SK-N-SH treated with all-trans-retinoic acid at 6 μM for 48 hours (cell line): Measurements from ENCODE around the gene TMEM45B.

ENCODE experiments used
- ARNTL ChIP-seq: fragments of 450-650 bp; formaldehyde crosslinking; IDR thresholded peaks from 2 replicates; pipeline ENCODE4 v1.5.0; 2020; ENCODE audit warnings: low read depth, mild to moderate bottlenecking, moderate library complexity, borderline replicate concordance
- BACH2 ChIP-seq: fragments of 250-450 bp; sonication (Bioruptor Pico); IDR thresholded peaks from 2 replicates; pipeline ENCODE4 v1.9.0; 2021; ENCODE audit warnings: mild to moderate bottlenecking, borderline replicate concordance
- CREB5 ChIP-seq: fragments of 250-450 bp; sonication (Bioruptor Pico); IDR thresholded peaks from 2 replicates; pipeline ENCODE4 v1.5.1; 2020; ENCODE audit warnings: low read depth, mild to moderate bottlenecking, moderate library complexity
- ISL1 ChIP-seq: fragments of 250-450 bp; sonication (Bioruptor Pico); IDR thresholded peaks from 2 replicates; pipeline ENCODE4 v2.1.2; 2022; ENCODE audit warnings: mild to moderate bottlenecking, moderate library complexity
- RARB ChIP-seq: fragments of 250-450 bp; sonication (Bioruptor Pico); IDR thresholded peaks from 2 replicates; pipeline ENCODE4 v1.8.0; 2021; ENCODE audit warnings: mild to moderate bottlenecking, moderate library complexity
- SNAI2 ChIP-seq: fragments of 250-450 bp; sonication (Bioruptor Pico); IDR thresholded peaks from 2 replicates; pipeline ENCODE4 v1.5.0; 2020; ENCODE audit warnings: mild to moderate bottlenecking, moderate library complexity
- TCF4 ChIP-seq: fragments of 250-450 bp; sonication (Bioruptor Pico); IDR thresholded peaks from 2 replicates; pipeline ENCODE4 v1.8.0; 2021; ENCODE audit warnings: mild to moderate bottlenecking, moderate library complexity, borderline replicate concordance
- ZFP3 ChIP-seq: fragments of 250-450 bp; sonication (Bioruptor Pico); IDR thresholded peaks from 2 replicates; pipeline ENCODE4 v1.5.0; 2020; ENCODE audit warnings: mild to moderate bottlenecking, moderate library complexity
- ZNF565 ChIP-seq: fragments of 450-650 bp; formaldehyde crosslinking; conservative IDR thresholded peaks from 2 replicates; pipeline ENCODE4 v1.5.0; 2020; ENCODE audit warnings: low read depth, mild to moderate bottlenecking, moderate library complexity
- TF ChIP-seq, protein P1 (sequence below): fragments of 250-450 bp; sonication (Bioruptor Pico); IDR thresholded peaks from 2 replicates; pipeline ENCODE4 v1.8.0; 2020; ENCODE audit warnings: mild to moderate bottlenecking, moderate library complexity, borderline replicate concordance

DNA sequence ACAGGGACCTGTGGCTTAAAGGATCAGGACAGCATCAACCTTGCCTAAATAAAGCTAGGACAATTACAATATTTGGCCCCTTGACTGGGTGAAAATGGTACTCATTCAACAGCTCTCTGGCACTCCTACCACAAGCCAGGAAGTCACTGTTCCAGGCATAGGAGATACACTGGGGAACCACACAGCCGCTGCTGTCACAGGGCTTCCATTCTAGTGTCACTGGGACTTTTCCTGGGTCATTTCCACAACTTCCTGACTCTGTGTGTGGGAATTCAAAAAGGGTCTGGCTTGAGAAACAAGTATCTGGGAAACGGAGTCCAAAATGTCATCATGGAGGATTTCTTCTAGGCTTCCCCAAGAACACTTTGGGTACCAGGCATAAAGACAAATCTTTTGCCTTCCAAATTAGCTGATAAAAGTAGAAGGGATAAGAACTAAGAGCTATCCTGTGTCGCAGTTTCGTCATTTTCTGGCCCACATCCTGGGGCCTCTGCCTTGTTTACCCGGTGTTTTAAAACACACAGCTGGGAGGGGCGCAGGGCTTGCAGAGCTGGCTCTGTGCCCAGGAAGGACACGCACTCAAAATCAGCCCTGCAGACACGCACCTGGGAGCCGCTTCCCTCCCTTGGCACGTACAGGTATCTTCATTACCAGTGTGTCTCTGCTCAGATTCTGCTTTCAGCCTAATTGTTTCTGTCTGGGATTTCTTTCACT is 38.0 kb downstream of the TMEM45B start:
- TF ChIP-seq ZFP3 (no peak), TCF4 (no peak), ARNTL (CRISPR knock-in tag) (no peak), BACH2 (CRISPR knock-in tag) (no peak), SNAI2 (CRISPR knock-in tag) (no peak), CREB5 (CRISPR knock-in tag) (no peak), ISL1 (CRISPR knock-in tag) (no peak), ZNF565 (CRISPR knock-in tag) (no peak), RARB (CRISPR knock-in tag) (no peak)
- TF ChIP-seq, protein P1, sequence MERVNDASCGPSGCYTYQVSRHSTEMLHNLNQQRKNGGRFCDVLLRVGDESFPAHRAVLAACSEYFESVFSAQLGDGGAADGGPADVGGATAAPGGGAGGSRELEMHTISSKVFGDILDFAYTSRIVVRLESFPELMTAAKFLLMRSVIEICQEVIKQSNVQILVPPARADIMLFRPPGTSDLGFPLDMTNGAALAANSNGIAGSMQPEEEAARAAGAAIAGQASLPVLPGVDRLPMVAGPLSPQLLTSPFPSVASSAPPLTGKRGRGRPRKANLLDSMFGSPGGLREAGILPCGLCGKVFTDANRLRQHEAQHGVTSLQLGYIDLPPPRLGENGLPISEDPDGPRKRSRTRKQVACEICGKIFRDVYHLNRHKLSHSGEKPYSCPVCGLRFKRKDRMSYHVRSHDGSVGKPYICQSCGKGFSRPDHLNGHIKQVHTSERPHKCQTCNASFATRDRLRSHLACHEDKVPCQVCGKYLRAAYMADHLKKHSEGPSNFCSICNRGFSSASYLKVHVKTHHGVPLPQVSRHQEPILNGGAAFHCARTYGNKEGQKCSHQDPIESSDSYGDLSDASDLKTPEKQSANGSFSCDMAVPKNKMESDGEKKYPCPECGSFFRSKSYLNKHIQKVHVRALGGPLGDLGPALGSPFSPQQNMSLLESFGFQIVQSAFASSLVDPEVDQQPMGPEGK (CRISPR knock-in tag) = no peak
